Suprapubic skin (tissue), 4 donors: Measurements from ENCODE around the gene PLAGL1.

Experiments
- CTCF ChIP-seq, 2 donors: fragments of 200-600 bp in 1 of 2; fragments of 450-650 bp in 1 of 2; sonication (generic) in 1 of 2; IDR thresholded peaks; one replicate each; pipeline ENCODE4 v1.5.1; 2016 to 2019; ENCODE audit warnings: antibody characterized with exemption in 2 of 2, mild to moderate bottlenecking in 1 of 2, moderate library complexity in 1 of 2
- EP300 ChIP-seq: sonication (generic); formaldehyde crosslinking; IDR thresholded peaks from one replicate; pipeline ENCODE4 v1.6.1; 2017; ENCODE audit warnings: antibody characterized with exemption
- POLR2AphosphoS5 ChIP-seq, 3 donors: sonication (generic); formaldehyde crosslinking; IDR thresholded peaks; one replicate each; pipeline ENCODE4 v1.6.1; 2017; ENCODE audit warnings: antibody characterized with exemption in 3 of 3

GRCh38 chr6:143949962-143950361, 58.1 kb downstream of the PLAGL1 start:
- no peak for TF ChIP-seq CTCF (IDR thresholded peaks at IDR 0.05)
- no peak for TF ChIP-seq POLR2AphosphoS5 (IDR thresholded peaks at IDR 0.05)
- TF ChIP-seq EP300, result no peak
